Duodenal mucosa (tissue), 2 donors: Measurements from ENCODE around the gene RASGEF1C.
"Not testable (repeated sequence)": the region's sequence is repeated elsewhere in the genome, so short reads cannot be mapped to it uniquely, and the experiment has no call there.

Source experiments
- H3K27ac ChIP-seq: one replicate; pipeline ENCODE4 v1.7.0; 2013; ENCODE audit warnings: low read depth, low read length
- H3K27me3 ChIP-seq, 2 donors: one replicate each; pipeline ENCODE4 v1.7.0; 2013; ENCODE audit warnings: low read length in 2 of 2, control low read depth in 1 of 2; ENCODE audit not compliant: insufficient read depth in 2 of 2, control insufficient read depth in 1 of 2
- H3K36me3 ChIP-seq, 2 donors: one replicate each; pipeline ENCODE4 v1.7.0; 2013; ENCODE audit warnings: low read length in 2 of 2, control low read depth in 1 of 2; ENCODE audit not compliant: insufficient read depth in 2 of 2, control insufficient read depth in 1 of 2
- H3K4me1 ChIP-seq, 2 donors: one replicate each; pipeline ENCODE4 v1.7.0; 2013; ENCODE audit warnings: low read length in 2 of 2, control low read depth in 1 of 2; ENCODE audit not compliant: insufficient read depth in 2 of 2, control insufficient read depth in 1 of 2
- H3K4me3 ChIP-seq, 2 donors: one replicate each; pipeline ENCODE4 v1.7.0; 2013; ENCODE audit warnings: low read length in 2 of 2, low read depth in 1 of 2
- H3K9ac ChIP-seq, 2 donors: one replicate each; pipeline ENCODE4 v1.7.0; 2013; ENCODE audit warnings: low read length in 2 of 2, low read depth in 1 of 2
- H3K9me3 ChIP-seq, 2 donors: one replicate each; pipeline ENCODE4 v1.7.0; 2013; ENCODE audit warnings: low read length in 2 of 2, control low read depth in 1 of 2; ENCODE audit not compliant: control insufficient read depth in 1 of 2

Gene RASGEF1C

DNA sequence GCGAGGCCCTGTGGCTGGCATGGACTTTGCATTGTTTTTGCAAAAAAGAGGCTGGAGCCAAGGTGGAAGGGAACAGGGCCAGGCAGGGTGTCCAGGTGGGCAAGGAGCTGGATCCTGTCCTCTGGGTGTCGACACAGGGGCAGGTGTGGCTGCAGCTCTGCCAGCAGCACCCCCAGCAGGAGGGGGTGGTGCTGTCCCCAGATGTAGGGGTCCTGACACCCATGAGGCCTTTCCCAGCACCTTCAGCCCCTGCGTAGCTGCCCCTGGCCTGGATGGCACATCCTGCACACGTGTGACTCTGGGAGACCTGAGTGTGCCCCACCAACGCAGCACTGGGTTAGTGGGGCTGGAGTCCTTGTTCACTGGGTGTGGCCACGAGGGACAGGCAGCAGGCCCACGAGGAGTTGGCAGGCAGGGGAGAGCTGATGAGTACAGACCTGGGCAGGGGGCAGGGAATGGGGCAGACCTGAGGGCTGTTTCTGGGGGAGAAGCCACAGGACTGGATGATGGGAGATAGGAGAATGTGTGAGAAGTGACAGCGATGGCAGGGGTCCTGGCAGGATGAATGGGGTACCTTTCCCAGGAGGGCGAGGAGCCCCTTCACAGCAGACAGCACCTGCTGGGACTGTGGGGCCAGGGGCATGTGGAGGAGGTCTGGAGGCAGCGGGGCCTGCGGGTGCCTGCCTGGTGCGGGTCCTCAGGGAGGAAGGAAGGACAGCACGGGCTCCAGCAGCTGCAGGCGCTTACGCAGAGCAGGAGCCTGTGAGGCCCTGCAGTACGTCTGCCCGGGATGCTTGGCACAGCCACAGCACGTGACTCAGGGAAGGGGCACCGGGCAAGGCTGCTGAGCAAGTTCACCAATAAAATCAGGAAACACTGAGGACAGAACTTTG is 3.6 kb upstream of the RASGEF1C start:
- Histone ChIP-seq H3K9ac (no peak overlapping the region), H3K27ac (no peak overlapping the region), H3K36me3 (no peaks in the 10 kb centered on the region), H3K27me3 (peaks cover 9 to 14% of the 10 kb centered on the region in 2 donors), H3K4me3 (no peak overlapping the region), H3K4me1 (peaks cover 4 to 6% of the 10 kb centered on the region in 2 donors), H3K9me3 (peaks cover 5 to 6% of the 10 kb centered on the region in 2 donors)

DNA sequence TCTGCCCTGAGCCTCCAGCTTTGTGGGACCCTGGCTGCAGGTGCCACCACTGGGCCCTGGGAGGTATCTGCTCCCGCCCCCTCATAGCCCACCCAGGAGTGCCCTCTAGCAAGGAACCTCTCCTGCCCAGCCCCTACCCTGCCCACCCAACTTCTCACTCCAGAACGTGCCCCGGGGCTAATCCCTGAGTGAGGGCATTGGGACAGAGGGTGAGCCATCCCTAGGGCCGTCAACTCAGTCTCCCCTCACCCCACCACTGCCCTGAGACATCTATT is 2.7 kb upstream of the RASGEF1C start:
- Histone ChIP-seq H3K9me3 (peaks cover 1 to 5% of the 10 kb centered on the region in 2 donors), H3K36me3 (no peaks in the 10 kb centered on the region), H3K27ac (no peak overlapping the region), H3K4me3 (no peak overlapping the region), H3K27me3 (peaks cover 12 to 15% of the 10 kb centered on the region in 2 donors), H3K4me1 (peaks cover 4 to 6% of the 10 kb centered on the region in 2 donors), H3K9ac (no peak overlapping the region)

DNA sequence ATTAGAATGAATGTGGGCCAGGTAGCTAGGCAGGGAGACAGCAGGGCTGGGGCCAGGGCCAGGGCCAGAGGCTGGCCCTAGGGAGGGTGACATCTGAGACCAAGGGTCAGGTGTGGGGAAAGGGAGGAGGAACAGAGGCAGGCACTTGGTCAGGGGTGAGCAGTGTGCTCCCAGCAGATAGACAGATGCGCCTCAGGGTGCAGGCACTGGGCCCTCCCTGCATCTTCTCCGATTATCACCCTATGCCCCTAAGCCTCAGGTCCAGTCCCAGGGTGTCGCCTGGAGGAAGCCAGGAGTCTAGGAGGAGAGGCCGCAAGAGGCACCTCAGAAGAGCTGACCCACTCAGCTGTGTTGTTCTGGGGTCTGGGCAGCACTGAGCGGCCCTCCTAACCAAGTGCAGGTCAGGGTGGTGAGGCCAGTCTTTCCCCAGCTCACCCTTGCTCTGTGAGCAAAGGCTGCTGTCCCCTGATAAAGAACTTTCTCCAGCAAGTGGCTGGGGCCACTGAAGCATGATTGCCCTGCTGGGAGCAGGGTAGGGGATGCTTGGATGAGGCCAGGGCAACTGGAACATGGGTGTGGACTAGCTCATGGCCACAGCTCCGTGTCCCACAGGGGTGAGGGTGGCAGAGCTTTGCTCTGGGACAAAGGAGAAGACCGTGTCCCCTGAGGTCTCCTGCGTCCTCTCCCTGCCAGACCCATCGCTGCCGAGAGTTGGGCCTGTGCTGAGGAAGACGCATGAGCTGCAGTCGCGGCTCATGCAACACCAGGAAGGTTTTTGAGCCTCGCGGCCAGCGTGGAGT is 2.1 kb upstream of the RASGEF1C start:
- Histone ChIP-seq H3K36me3 (no peaks in the 10 kb centered on the region), H3K27me3 (peaks cover 12 to 15% of the 10 kb centered on the region in 2 donors), H3K9ac (no peak overlapping the region), H3K27ac (no peak overlapping the region), H3K9me3 (peaks cover 0 to 3% of the 10 kb centered on the region in 2 donors), H3K4me3 (no peak overlapping the region), H3K4me1 (peaks cover 4 to 6% of the 10 kb centered on the region in 2 donors)

DNA sequence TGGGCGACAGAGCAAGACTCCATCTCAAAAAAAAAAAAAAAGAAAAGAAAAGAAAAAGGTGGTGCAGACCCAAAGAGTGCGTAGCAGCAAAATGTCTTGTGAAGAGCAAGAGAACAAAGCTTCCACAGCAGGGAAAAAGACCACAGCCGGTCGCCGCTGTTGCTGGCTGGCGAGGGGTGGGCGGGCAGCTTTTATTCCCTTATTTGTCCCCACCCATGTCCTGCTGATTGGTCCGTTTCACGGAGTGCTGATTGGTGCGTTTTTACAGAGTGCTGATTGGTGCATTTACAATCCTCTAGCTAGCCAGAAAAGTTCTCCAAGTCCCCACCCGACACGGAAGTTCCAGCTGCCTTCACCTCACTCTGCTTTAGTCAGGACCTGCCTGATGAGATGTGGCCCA is 1.1 kb upstream of the RASGEF1C start:
- not testable (repeated sequence) for H3K36me3 ChIP-seq, H3K4me1 ChIP-seq, H3K4me3 ChIP-seq, H3K9me3 ChIP-seq, H3K9ac ChIP-seq, H3K27ac ChIP-seq
- H3K27me3 ChIP-seq = peaks cover 12 to 15% of the 10 kb centered on the region in 2 donors

DNA sequence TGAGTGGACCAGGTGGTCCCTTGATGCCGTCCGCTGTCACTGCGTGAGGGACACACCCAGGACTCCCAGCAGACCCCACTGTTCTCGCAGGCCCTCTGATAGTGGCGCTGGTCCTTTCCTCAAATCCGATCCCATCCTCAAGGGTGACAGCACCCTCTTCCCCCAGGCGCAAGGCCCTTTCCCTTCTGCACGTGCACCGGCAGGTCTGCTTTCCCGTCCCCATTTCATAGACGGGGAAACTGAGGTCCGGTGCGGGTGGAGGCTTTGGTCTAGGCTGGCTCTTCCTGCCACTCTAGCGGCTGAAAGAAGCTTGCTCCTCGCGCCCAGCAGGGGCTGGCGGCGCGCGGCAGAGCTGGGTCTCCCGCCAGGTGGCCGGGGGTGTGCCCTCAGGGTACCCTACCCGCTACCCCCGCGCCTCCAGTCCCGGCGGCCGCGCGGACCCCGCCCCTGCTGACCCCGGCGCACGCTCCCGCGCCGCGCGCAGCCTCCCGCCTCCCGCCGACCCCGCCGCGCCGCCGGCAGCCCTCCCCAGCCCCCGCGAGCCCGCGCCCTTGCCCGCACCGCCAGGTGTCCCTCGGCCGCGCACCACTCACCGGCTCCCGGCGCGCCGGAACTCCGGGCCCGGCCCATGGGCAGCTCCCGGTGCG is 453 bp downstream of the RASGEF1C start:
- Histone ChIP-seq H3K27me3 (peaks cover 12% of the 10 kb centered on the region in 2 donors), H3K4me3 (peak overlapping the region; percentile 46 to 55), H3K27ac (no peak overlapping the region), H3K9me3 (no peaks in the 10 kb centered on the region), H3K36me3 (no peaks in the 10 kb centered on the region), H3K4me1 (peaks cover 4 to 6% of the 10 kb centered on the region in 2 donors), H3K9ac (no peak overlapping the region)

DNA sequence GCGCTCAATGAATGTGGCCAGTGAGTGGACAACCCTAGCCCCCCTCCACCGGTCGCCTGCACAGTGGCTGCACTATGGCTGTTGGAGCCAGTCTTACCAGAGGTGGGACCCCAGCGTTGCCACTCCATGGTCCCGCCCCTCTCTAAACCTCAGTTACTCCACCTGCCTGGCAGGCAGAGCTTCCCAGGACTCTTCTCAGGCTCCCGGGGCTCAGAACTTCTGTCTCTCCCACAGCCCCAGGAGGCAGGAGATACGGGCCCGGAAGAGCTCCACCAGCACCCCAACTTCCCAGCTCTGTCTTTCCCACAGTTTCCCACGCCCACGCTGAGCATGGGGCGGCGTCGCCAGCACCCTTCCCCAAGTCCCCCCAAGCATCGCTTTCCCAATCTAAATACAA is 975 bp downstream of the RASGEF1C start:
- peaks cover 10 to 12% of the 10 kb centered on the region in 2 donors for H3K27me3 ChIP-seq
- H3K36me3 ChIP-seq = no peaks in the 10 kb centered on the region
- H3K9me3 ChIP-seq = no peaks in the 10 kb centered on the region
- H3K9ac ChIP-seq = no peak overlapping the region
- H3K27ac ChIP-seq = no peak overlapping the region
- peak overlapping the region; percentile 46 to 55 for H3K4me3 ChIP-seq
- peaks cover 4 to 6% of the 10 kb centered on the region in 2 donors for H3K4me1 ChIP-seq

DNA sequence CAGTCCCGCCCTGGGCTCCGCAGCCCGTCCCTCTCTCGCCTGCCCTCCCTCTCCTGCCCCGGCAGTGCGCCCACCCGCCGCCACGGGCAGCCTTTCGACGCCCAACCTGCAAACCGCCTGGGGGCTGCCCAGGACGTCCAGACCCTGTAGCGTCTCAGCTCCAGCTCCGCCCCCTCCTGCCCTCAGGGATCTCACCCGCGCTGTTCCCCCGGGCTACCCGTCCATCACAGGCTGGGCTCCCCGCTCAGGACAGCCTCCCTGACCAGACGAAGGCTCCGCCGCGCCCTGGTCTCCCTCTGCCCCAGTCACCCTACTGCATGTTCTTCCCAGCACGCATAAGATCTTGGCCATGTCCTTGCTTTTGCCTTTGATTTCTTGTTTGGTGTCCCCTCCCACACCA is 1.4 kb downstream of the RASGEF1C start:
- Histone ChIP-seq H3K9me3 (no peaks in the 10 kb centered on the region), H3K9ac (no peak overlapping the region), H3K4me1 (peaks cover 4 to 6% of the 10 kb centered on the region in 2 donors), H3K27me3 (peaks cover 10 to 12% of the 10 kb centered on the region in 2 donors), H3K27ac (no peak overlapping the region), H3K4me3 (no peak overlapping the region), H3K36me3 (no peaks in the 10 kb centered on the region)

DNA sequence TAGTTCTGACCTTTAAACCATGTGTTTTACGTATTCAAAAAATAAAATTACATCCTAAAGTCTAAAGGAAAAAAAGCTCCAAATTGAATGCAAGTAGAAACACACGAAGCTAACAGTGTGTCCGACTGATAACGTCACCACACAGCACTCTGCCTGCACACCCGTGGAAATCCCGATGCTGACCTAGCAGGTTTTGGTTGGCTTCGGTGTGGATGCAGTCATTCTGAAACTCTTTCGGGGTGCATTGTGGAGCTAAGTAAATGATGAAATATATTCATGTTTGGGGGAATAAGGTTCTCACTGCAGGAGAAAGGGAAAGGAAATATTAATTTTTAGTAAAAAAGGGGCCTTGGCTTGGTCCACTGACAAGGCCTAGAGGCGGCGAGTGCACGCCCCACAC is 2.0 kb downstream of the RASGEF1C start:
- Histone ChIP-seq H3K9me3 (no peaks in the 10 kb centered on the region), H3K27me3 (peaks cover 10 to 12% of the 10 kb centered on the region in 2 donors), H3K27ac (no peak overlapping the region), H3K4me3 (no peak overlapping the region), H3K36me3 (no peaks in the 10 kb centered on the region), H3K9ac (no peak overlapping the region), H3K4me1 (peaks cover 4 to 6% of the 10 kb centered on the region in 2 donors)

DNA sequence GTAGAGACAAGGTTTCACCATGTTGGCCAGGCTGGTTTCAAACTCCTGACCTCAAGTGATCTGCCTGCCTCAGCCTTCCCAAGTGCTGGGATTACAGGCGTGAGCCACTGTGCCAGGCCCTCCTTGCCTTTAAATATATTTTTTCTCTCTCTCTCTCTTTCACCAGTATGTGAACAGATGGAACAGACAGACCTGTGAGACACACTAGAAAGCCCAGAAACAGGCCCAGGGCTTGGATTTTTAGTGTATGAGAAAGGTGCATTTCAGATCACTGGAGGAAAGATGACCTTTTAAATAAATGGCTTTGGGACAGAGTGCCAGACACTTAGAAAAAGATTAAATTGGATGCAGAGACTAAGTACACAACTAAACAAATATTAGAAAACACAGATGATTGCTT is 3.1 kb downstream of the RASGEF1C start:
- no peaks in the 10 kb centered on the region for H3K36me3 ChIP-seq
- H3K27me3 ChIP-seq = peaks cover 10 to 12% of the 10 kb centered on the region in 2 donors
- no peak overlapping the region for H3K27ac ChIP-seq
- no peak overlapping the region for H3K9ac ChIP-seq
- H3K4me3 ChIP-seq = no peak overlapping the region
- H3K9me3 ChIP-seq = no peaks in the 10 kb centered on the region
- H3K4me1 ChIP-seq = peaks cover 4 to 6% of the 10 kb centered on the region in 2 donors
